Neural progenitor cell (in vitro differentiated cells): ENCODE results near the gene COG6. TPM values are rescaled to one million over a fixed set of nuclear protein-coding genes. Genes with fewer than 3 reads are reported as not detected.
A peak's percentile ranks its signal among the peaks of the same experiment; 100 is the strongest.

Experiments used
- DNase-seq: peaks from one replicate; pipeline ENCODE4 v3.0.0-alpha.2; 2016; ENCODE audit warnings: low spot score
- H2AFZ ChIP-seq: fragments of 200-600 bp; sonication (generic); replicated peaks from 2 replicates; pipeline ENCODE4 v1.6.1; 2016; ENCODE audit warnings: antibody characterized with exemption
- H3F3A ChIP-seq: fragments of 200-600 bp; sonication (generic); 2 replicates; pipeline ENCODE4 v1.6.1; 2016; ENCODE audit warnings: antibody characterized with exemption, low read depth
- H3K27ac ChIP-seq: fragments of 200-600 bp; sonication (generic); 2 replicates; pipeline ENCODE4 v1.5.1; 2016; ENCODE audit warnings: mild to moderate bottlenecking
- H3K27me3 ChIP-seq: fragments of 200-600 bp; sonication (generic); 2 replicates; pipeline ENCODE4 v1.6.1; 2016; ENCODE audit warnings: mild to moderate bottlenecking, moderate library complexity
- H3K36me3 ChIP-seq: fragments of 200-600 bp; sonication (generic); 2 replicates; pipeline ENCODE4 v1.5.1; 2016
- H3K4me1 ChIP-seq: fragments of 200-600 bp; sonication (generic); 2 replicates; pipeline ENCODE4 v1.6.1; 2016; ENCODE audit warnings: mixed run types
- H3K4me2 ChIP-seq: fragments of 200-600 bp; sonication (generic); 2 replicates; pipeline ENCODE4 v1.6.1; 2016
- H3K4me3 ChIP-seq: fragments of 200-600 bp; sonication (generic); 2 replicates; pipeline ENCODE4 v1.5.1; 2016
- H3K79me2 ChIP-seq: fragments of 200-600 bp; sonication (generic); 2 replicates; pipeline ENCODE4 v1.6.1; 2016; ENCODE audit warnings: low read depth
- H3K9ac ChIP-seq: fragments of 200-600 bp; sonication (generic); 2 replicates; pipeline ENCODE4 v1.6.1; 2016
- H3K9me3 ChIP-seq: fragments of 200-600 bp; sonication (generic); 2 replicates; pipeline ENCODE4 v1.5.1; 2016; ENCODE audit warnings: low read depth
- H4K20me1 ChIP-seq: fragments of 200-600 bp; sonication (generic); 2 replicates; pipeline ENCODE4 v1.6.1; 2016; ENCODE audit warnings: low read depth
- H3K27ac Mint-ChIP-seq: 3 replicates; pipeline ENCODE4 v1.8.0; 2021; ENCODE audit warnings: mixed read lengths
- H3K27me3 Mint-ChIP-seq: 2 replicates; pipeline ENCODE4 v1.8.0; 2022; ENCODE audit warnings: low read depth, mild to moderate bottlenecking, inconsistent platforms, moderate library complexity, mixed read lengths; ENCODE audit not compliant: insufficient read depth
- H3K36me3 Mint-ChIP-seq: 3 replicates; pipeline ENCODE4 v1.8.0; 2021; ENCODE audit warnings: mixed read lengths
- H3K4me1 Mint-ChIP-seq: 3 replicates; pipeline ENCODE4 v1.8.0; 2021; ENCODE audit warnings: mixed read lengths
- H3K4me3 Mint-ChIP-seq: 3 replicates; pipeline ENCODE4 v1.8.0; 2021; ENCODE audit warnings: mild to moderate bottlenecking, moderate library complexity, mixed read lengths
- H3K9me3 Mint-ChIP-seq: 3 replicates; pipeline ENCODE4 v1.8.0; 2020; ENCODE audit warnings: mixed read lengths
- EZH2 ChIP-seq: fragments of 200-600 bp; sonication (generic); IDR thresholded peaks from 2 replicates; pipeline ENCODE4 v1.6.1; 2017; ENCODE audit warnings: antibody characterized with exemption, mild to moderate bottlenecking, moderate library complexity
- EZH2phosphoT487 ChIP-seq: fragments of 200-600 bp; sonication (generic); IDR thresholded peaks from 2 replicates; pipeline ENCODE4 v1.6.1; 2017; ENCODE audit warnings: antibody characterized with exemption
- total RNA-seq: library from RNA; depleted of rRNA; stranded (reverse); fragments of >200 nt; gene quantifications from 2 replicates; pipeline ENCODE4 v1.2.3, GENCODE V29; 2015; ENCODE audit warnings: low replicate concordance
- TF ChIP-seq, protein P1 (sequence below): fragments of 200-600 bp; sonication (generic); IDR thresholded peaks from 2 replicates; pipeline ENCODE4 v1.5.1; 2017; ENCODE audit warnings: antibody characterized with exemption, mild to moderate bottlenecking

Gene COG6
- total RNA-seq, 1 donor from 2014 or later: 33.1 TPM

DNA sequence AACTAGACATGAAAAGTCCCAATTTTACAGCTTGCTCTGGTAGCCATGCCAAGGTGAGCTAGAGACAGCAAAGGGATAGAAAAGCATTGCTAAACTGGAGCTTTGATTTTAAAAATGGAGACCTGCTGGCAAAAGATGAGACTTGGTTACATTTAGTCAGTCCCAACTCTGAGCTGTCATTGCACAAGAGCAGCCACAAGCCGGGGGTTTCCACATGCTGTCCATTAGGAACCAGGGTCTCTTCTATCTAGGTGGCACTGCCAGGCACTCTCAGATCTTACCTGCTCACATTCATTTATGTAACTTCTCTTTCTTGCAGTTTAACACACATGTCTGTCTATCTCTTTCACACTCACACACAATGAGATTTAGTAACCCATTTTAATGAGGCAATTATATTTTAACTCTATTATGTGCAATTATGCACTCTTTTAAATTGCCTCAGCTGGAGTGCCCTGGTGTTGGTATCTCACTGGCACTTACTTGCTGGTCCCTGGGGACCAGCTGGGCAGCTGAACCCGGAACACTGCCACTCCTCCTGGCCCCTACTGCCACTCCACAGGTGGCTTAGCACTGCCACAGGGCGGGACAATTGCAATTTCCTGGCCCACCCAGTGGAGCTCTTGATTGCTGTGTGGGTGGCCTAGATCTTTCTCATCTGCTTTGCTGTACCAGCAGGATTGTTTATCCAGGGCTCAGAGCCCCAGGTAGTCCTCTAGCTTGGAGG lies 112.5 kb downstream of the COG6 start:
- DNase-seq: peak; percentile 42
- no peak overlapping the region for H2AFZ ChIP-seq
- Mint-ChIP-seq H3K27me3 (no peaks in the 10 kb centered on the region), H3K27ac (no peak overlapping the region), H3K36me3 (peaks cover 2% of the 10 kb centered on the region), H3K4me1 (no peaks in the 10 kb centered on the region), H3K9me3 (peaks cover 6% of the 10 kb centered on the region), H3K4me3 (no peak overlapping the region)
- no peak overlapping the region for H3K4me2 ChIP-seq
- TF ChIP-seq, protein P1, sequence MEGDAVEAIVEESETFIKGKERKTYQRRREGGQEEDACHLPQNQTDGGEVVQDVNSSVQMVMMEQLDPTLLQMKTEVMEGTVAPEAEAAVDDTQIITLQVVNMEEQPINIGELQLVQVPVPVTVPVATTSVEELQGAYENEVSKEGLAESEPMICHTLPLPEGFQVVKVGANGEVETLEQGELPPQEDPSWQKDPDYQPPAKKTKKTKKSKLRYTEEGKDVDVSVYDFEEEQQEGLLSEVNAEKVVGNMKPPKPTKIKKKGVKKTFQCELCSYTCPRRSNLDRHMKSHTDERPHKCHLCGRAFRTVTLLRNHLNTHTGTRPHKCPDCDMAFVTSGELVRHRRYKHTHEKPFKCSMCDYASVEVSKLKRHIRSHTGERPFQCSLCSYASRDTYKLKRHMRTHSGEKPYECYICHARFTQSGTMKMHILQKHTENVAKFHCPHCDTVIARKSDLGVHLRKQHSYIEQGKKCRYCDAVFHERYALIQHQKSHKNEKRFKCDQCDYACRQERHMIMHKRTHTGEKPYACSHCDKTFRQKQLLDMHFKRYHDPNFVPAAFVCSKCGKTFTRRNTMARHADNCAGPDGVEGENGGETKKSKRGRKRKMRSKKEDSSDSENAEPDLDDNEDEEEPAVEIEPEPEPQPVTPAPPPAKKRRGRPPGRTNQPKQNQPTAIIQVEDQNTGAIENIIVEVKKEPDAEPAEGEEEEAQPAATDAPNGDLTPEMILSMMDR: no peak
- TF ChIP-seq EZH2phosphoT487 (no peak), EZH2 (no peak)
- no peaks in the 10 kb centered on the region for H3K36me3 ChIP-seq
- H3K4me3 ChIP-seq: no peak overlapping the region
- no peaks in the 10 kb centered on the region for H3K27me3 ChIP-seq
- H3K4me1 ChIP-seq: peaks cover 5% of the 10 kb centered on the region
- H3F3A ChIP-seq: no peaks in the 10 kb centered on the region
- H3K27ac ChIP-seq: no peak overlapping the region
- no peaks in the 10 kb centered on the region for H3K79me2 ChIP-seq
- no peaks in the 10 kb centered on the region for H3K9me3 ChIP-seq
- H4K20me1 ChIP-seq: no peaks in the 10 kb centered on the region
- H3K9ac ChIP-seq: no peak overlapping the region

DNA sequence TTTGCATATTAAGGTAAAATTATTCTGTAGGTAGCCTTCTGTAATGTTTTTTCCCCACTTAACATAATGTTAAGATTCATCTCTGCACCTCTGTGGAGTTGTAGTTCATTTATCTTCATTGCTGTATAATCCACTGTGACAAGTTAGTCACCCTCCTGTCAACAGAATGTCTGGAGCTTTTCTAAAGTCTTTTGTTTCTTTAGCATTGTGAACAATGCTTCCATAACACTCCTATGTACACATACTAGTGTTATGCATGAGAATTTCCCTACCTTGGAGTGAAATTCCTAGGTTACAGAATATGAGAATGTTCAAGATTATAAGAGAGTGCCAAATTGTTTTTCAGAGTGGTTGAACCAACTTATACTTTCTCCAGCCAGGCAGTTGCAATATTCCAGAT lies 113.5 kb downstream of the COG6 start:
- H3K4me1 Mint-ChIP-seq: no peaks in the 10 kb centered on the region
- Histone ChIP-seq H3K36me3 (no peaks in the 10 kb centered on the region), H3K79me2 (no peaks in the 10 kb centered on the region), H3F3A (no peaks in the 10 kb centered on the region), H3K27me3 (no peaks in the 10 kb centered on the region), H3K9ac (no peak overlapping the region), H3K4me3 (no peak overlapping the region), H2AFZ (no peak overlapping the region), H4K20me1 (no peaks in the 10 kb centered on the region), H3K9me3 (no peaks in the 10 kb centered on the region), H3K4me2 (no peak overlapping the region), H3K27ac (no peak overlapping the region), H3K4me1 (peaks cover 5% of the 10 kb centered on the region)
- peaks cover 6% of the 10 kb centered on the region for H3K9me3 Mint-ChIP-seq
- no peak overlapping the region for H3K4me3 Mint-ChIP-seq
- H3K36me3 Mint-ChIP-seq: peaks cover 2% of the 10 kb centered on the region
- TF ChIP-seq EZH2phosphoT487: no peak
- TF ChIP-seq, protein P1: no peak
- TF ChIP-seq EZH2: no peak
- no peak overlapping the region for H3K27ac Mint-ChIP-seq
- no peaks in the 10 kb centered on the region for H3K27me3 Mint-ChIP-seq
- DNase-seq: no peak

DNA sequence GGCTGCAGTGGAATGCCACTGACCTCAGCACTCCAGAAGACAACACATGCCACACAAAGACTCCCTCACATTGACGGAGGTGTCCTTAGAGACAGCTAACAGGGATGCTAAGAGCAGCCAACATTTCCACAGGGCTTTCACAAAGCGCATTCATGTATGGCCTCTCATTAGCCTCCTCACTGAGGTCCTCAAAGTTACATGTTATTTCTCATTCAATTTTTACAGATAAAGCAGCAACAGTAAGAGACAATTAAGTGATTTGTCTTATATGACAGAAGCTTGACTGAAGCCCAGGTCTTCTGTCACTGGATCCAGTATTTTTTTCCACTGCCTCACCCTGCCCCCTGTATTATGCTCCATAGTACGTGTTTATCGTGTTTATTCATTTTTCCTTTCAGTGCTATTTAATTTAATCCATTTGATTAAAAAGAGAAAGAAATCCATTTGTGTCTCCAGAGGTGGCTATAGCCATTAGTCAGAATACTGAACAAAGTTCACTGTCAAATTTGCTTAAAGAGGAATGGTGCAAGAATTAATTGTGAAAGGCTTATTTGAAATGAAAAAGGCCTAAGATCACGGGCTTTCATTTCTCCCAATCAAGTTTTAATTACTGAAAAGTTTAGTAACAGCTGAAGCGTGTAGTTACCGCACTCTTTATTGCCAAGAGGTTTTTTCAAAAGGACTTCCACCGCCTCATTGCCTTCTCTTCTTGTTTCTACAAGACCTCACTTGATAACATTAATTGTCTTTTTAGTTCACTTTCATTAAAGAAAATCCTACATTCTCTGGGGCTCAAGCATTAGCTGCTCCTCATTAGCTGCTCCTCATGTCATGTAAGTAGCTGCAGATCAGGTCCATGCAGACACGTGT lies 115.0 kb downstream of the COG6 start:
- H3K9me3 ChIP-seq: no peaks in the 10 kb centered on the region
- H3K4me1 Mint-ChIP-seq: no peaks in the 10 kb centered on the region
- DNase-seq: no peak
- H3K4me1 ChIP-seq: peaks cover 5% of the 10 kb centered on the region
- H3K36me3 Mint-ChIP-seq: peaks cover 2% of the 10 kb centered on the region
- no peak overlapping the region for H3K4me3 ChIP-seq
- H3K9me3 Mint-ChIP-seq: peaks cover 6% of the 10 kb centered on the region
- no peaks in the 10 kb centered on the region for H4K20me1 ChIP-seq
- H3K27ac ChIP-seq: no peak overlapping the region
- no peaks in the 10 kb centered on the region for H3F3A ChIP-seq
- H3K36me3 ChIP-seq: no peaks in the 10 kb centered on the region
- TF ChIP-seq, protein P1: no peak
- TF ChIP-seq EZH2: no peak
- no peak for TF ChIP-seq EZH2phosphoT487
- no peak overlapping the region for H3K27ac Mint-ChIP-seq
- no peak overlapping the region for H2AFZ ChIP-seq
- H3K27me3 ChIP-seq: no peaks in the 10 kb centered on the region
- H3K9ac ChIP-seq: no peak overlapping the region
- H3K27me3 Mint-ChIP-seq: no peaks in the 10 kb centered on the region
- no peak overlapping the region for H3K4me2 ChIP-seq
- H3K79me2 ChIP-seq: no peaks in the 10 kb centered on the region
- H3K4me3 Mint-ChIP-seq: no peak overlapping the region
